ENCODE measurements around the gene FOXL2NB. TPM values are rescaled to one million over a fixed set of nuclear protein-coding genes. Genes with fewer than 3 reads are reported as not detected.
A peak's percentile ranks its signal among the peaks of the same experiment; 100 is the strongest.

Gene FOXL2NB
- total RNA-seq, 3 donors from 2014 or later, result 0.33 TPM; not detected in 2

- Histone ChIP-seq H3K4me3 (peak overlapping the region; percentile 27 to 61 (median 37)), H3K27ac (no peak overlapping the region), H3K4me1 (peaks cover 4 to 15% of the 10 kb centered on the region in 2 donors), H3K9me3 (no peaks in the 10 kb centered on the region), H3K36me3 (no peaks in the 10 kb centered on the region), H3K27me3 (peaks cover 0 to 76% of the 10 kb centered on the region in 2 donors)
- intact Hi-C loops (cut with DNase I; ENCODE audit: low total_unique reads), result loop anchor here (10.0 kb wide), 1 partner anchor 375 kb away; no protein-coding TSS in a partner anchor
- no peak for TF ChIP-seq POLR2AphosphoS5 (IDR thresholded peaks at IDR 0.05)
- TF ChIP-seq CTCF (IDR thresholded peaks at IDR 0.05), result no peak
- no peak for TF ChIP-seq POLR2A (IDR thresholded peaks at IDR 0.05)
- no peak for DNase-seq (ENCODE audit: low spot score in 2 of 2)
Measured at GRCh38 chr3:138949445-138950005, 2.5 kb downstream of the FOXL2NB start.

- H3K27me3 ChIP-seq, result peaks cover 0 to 71% of the 10 kb centered on the region in 2 donors
- H3K9me3 ChIP-seq, result no peaks in the 10 kb centered on the region
- H3K4me1 ChIP-seq, result peaks cover 4 to 15% of the 10 kb centered on the region in 2 donors
- H3K4me3 ChIP-seq, result peak overlapping the region; percentile 27 to 61 (median 37)
- no peaks in the 10 kb centered on the region for H3K36me3 ChIP-seq
- no peak for TF ChIP-seq CTCF (IDR thresholded peaks at IDR 0.05)
- TF ChIP-seq POLR2AphosphoS5 (IDR thresholded peaks at IDR 0.05), result no peak
- no peak for TF ChIP-seq POLR2A (IDR thresholded peaks at IDR 0.05)
- intact Hi-C loops (cut with DNase I; ENCODE audit: low total_unique reads), result no loop called here
- no peak overlapping the region for H3K27ac ChIP-seq
- no peak for DNase-seq (ENCODE audit: low spot score in 2 of 2)
Measured at GRCh38 chr3:138950006-138950644, 3.1 kb downstream of the FOXL2NB start.

GRCh38 chr3:138950701-138951100 is 3.7 kb downstream of the FOXL2NB start:
- intact Hi-C loops (cut with DNase I; ENCODE audit: low total_unique reads), result no loop called here
- Histone ChIP-seq H3K4me3 (peak overlapping the region in 1 of 3 donors; percentile 61), H3K27ac (no peak overlapping the region), H3K4me1 (peaks cover 4 to 15% of the 10 kb centered on the region in 2 donors), H3K36me3 (no peaks in the 10 kb centered on the region), H3K27me3 (peaks cover 0 to 72% of the 10 kb centered on the region in 2 donors), H3K9me3 (no peaks in the 10 kb centered on the region)
- DNase-seq (ENCODE audit: low spot score in 2 of 2), result no peak
- no peak for TF ChIP-seq POLR2AphosphoS5 (IDR thresholded peaks at IDR 0.05)

GRCh38 chr3:138960417-138960852 is 13.4 kb downstream of the FOXL2NB start:
- no peaks in the 10 kb centered on the region for H3K36me3 ChIP-seq
- H3K4me3 ChIP-seq, result peak overlapping the region in 1 of 3 donors; percentile 26
- peaks cover 0 to 22% of the 10 kb centered on the region in 2 donors for H3K9me3 ChIP-seq
- no peak overlapping the region for H3K27ac ChIP-seq
- no peak for TF ChIP-seq CTCF (IDR thresholded peaks at IDR 0.05)
- no peak for TF ChIP-seq POLR2A (IDR thresholded peaks at IDR 0.05)
- no peak for TF ChIP-seq POLR2AphosphoS5 (IDR thresholded peaks at IDR 0.05)
- intact Hi-C loops (cut with DNase I; ENCODE audit: low total_unique reads), result no loop called here
- H3K4me1 ChIP-seq, result no peaks in the 10 kb centered on the region
- peaks cover 0 to 51% of the 10 kb centered on the region in 2 donors for H3K27me3 ChIP-seq
- no peak for DNase-seq (ENCODE audit: low spot score in 2 of 2)

GRCh38 chr3:138962854-138963560 is 16.0 kb downstream of the FOXL2NB start:
- DNase-seq (ENCODE audit: low spot score in 2 of 2), result no peak
- peaks cover 0 to 30% of the 10 kb centered on the region in 2 donors for H3K9me3 ChIP-seq
- peaks cover 0 to 42% of the 10 kb centered on the region in 2 donors for H3K27me3 ChIP-seq
- intact Hi-C loops (cut with DNase I; ENCODE audit: low total_unique reads), result no loop called here
- H3K4me1 ChIP-seq, result no peaks in the 10 kb centered on the region
- H3K36me3 ChIP-seq, result no peaks in the 10 kb centered on the region
- H3K27ac ChIP-seq, result no peak overlapping the region
- no peak for TF ChIP-seq POLR2A (IDR thresholded peaks at IDR 0.05)
- no peak for TF ChIP-seq CTCF (IDR thresholded peaks at IDR 0.05)
- TF ChIP-seq POLR2AphosphoS5 (IDR thresholded peaks at IDR 0.05), result no peak
- no peak overlapping the region for H3K4me3 ChIP-seq
